Activated CD4-positive, alpha-beta T cell treated with anti-CD3 and anti-CD28 coated beads, Interleukin-2, amount 50 U/mL, for 4 hours (primary cell): ENCODE measurements around the gene TTC23.

Source experiments
- DNase-seq, 2 experiments: peaks; one replicate each; pipeline ENCODE4 v3.0.0-alpha.2; 2020

Gene TTC23

DNA sequence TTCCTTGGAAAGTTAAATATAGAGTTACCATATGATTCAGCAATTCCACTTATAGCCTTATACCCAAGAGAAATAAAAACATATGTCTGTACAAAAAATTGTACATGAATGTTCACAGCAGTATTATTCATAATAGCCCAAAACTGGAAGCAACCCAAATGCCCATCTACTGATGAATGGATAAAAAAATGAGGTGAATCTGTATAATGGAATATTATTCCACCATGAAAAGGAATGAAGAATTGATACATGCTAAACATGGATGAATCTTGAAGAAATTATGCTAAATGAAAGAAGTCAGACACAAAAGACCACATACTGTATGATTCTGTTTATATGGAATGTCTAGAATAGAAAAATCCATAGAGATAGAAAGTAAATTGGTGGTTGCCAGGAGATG, 61.4 kb downstream of the TTC23 start:
- no peak for DNase-seq

DNA sequence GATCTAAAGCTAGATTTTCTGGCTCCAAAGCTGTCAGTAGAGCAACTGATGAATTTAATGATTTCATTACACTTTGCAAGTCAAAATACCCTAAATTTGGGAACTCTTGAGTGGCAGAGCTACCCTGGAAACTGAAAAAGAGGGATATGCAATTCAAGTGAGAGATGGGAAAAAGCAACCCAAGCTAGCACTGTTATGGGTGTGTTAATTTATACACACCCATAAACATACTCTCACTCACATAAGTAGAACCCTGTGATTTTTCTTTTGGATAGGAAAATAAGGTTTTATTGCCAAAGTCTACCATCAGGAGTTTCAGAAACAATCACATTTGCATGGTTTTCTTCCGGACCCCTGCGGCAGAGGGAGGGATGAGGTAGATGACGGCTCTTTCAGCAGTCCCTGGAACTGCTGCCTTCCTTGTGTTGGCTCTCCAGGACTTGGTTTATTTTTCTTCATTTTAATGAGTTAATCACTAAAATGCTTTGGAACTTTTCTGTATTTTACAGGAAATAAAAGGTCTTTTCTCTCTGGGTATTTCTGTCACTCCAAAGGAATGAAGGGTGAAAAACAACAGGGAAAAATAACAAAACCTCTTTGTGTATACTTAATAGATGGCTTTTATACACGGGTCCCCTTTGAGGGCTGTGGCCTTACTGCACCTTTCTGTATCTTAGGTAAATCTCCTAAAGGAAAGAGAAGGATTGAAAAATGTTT, 63.8 kb downstream of the TTC23 start:
- no peak for DNase-seq

DNA sequence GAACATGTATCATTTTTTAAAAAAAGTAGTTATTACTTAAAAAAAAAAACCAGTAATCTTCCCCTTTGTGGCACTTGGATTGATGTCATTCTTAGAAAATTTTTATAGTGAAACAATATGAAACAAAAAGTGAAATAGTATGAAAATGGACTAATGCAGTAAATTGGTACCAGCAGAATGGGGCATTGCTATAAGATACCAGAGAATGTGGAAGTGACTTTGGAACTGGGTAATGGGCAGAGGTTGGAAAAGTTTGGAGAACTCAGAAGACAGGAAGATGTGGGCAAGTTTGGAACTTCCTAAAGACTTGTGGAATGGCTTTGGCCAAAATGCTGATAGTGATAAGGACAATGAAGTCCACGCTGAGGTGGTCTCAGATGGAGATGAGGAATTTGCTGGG, 66.6 kb downstream of the TTC23 start:
- DNase-seq, result no peak

DNA sequence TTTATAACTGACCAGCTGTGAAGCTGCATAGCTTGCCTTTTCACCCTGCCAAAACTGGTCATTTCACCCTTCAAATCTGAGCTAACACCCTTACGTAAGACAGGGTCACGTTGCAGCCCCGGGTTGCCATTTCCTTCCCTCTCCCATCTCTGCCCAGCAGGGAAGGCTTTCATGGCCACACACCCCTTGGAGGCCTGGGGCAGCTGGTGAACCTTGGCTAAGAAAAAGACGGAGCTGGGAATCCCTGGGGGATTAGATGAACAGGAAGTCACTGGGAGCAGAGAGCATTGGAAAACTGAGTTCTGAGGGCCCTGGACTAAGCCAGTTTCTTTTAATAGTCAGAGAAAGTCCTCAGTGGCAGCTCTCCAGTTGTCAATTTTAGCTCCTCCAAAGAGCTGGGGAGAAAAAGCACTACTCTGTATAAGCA, 67.8 kb downstream of the TTC23 start:
- DNase-seq, result no peak

DNA sequence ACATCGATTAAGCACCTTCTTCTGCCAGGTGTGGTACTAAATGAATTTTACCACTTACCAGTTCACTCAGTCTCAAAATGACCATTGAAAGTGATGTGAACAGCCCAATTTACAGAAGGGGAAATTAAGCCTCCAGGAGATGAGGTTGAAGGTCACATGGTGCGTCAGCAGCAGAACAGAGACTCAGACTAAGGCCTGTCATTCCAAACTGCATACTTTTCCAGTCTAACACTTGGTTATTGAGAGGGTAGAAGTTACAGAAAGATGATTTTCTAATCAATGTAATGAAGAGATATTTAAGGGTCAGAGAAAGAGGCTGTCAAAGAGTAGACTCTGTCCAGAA, 68.4 kb downstream of the TTC23 start:
- DNase-seq, result no peak

DNA sequence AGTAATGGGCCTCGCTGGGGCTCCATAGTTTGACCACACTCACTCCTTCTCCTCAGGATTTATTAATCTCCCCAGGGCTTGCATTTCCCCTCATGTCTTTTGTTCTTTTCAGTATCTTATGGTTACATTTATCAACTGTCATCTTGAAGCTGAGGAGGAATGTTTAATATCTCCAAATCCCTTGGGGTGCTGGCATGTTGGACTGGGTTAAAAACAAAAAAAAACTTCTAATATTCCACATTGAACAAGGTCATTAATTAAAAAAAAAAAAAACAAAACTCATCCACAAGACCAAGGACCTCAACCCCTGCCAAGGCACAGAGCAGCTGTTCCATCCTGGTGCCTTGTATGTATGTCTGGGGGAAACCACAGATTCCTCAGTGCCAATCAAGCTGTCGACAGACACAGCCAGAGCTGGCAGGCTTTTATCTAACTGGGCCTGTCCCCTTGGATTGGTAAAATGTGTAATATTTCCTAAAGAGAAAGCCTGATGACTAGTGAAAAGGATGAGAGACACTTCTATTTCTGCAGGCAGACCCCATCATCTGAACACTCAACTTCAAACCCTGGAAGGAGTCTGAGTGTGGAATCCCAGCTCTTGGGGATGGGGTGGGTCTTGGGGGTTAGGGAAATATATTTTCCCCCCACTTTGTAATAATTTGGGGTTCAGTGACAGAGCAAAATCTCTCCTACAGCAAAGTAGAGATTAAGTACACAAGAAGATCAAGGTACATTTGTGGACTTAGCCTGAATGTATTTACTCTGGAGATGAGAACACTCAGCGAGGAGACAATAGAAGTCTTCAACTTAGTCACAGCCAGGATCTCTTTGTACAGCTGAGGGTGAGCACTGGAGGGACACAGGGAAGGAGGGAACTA, 69.1 kb downstream of the TTC23 start:
- no peak for DNase-seq

DNA sequence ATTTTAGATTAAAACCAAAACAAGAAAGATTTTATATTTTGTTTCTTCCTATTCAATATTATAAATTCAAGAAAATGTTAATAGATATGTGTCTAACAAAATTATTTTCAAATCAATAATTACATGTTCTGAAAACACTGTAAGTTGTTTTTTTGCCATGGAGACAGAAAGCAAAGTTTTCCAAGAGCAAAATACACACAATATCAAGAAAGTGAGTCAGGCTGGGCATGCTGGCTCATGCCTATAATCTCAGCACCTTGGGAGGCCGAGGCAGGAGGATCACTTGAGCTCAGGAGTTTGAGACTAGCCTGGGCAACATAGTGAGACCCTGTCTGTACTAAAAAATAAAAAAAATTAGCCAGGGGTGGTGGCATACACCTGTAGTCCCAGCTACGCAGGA, 71.7 kb downstream of the TTC23 start:
- DNase-seq, result no peak

DNA sequence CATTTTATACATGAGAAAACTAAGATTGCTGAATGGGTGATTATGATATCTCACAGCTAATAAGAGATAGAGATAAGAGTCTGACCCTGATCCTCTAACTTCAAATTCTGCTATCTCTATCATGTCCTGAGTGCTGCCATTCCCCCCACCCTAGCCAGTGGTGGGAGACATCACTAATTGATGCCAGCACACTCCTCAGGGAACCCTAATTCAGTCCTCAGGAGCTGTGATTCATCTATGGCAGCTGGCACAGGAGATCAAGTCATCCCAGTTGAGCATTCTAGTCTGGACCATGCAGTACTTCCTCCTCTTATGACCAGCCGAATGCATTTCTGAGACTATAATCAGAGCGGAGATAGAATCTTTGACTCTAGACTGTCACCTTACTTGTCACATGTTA, 72.6 kb downstream of the TTC23 start:
- no peak for DNase-seq

DNA sequence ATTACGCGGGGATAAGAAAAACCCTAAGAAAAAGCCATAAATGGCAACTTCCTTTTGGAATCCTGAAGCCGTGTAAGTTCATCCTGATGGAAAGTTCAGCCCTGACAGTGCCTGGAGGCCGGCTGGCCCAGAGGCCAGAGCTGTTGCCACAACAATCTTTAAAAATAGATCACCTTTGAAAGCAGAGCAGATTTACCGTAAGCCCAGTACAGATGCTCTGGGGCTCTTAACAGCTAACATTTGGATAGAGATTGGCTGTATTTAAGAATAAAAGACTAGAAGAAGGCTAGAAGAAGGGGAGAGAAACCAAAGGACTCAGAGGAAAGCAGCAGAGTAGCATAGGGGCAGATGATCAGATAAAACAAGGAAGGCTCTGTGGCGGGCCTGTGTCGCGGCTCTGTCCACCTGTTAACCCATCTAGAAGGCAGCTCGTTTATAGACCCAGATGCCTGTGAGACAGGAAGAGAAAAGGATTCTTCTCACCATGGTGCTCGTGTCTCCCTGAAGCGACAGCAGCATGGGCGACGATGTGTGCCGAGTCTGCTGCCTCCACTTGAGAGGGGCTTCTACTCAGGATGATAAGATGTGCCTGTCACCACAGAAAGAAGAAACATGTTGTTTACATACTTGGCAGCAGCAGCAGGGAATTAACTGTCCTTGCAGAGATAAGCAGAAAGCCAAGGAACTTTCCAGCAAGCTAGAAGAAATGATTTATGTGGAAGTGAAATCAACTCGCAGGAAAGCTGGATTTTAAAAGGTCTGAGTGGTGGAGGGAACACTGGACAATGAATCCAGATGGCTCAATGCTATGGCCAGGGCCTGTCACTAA, 74.6 kb downstream of the TTC23 start:
- DNase-seq, result no peak

DNA sequence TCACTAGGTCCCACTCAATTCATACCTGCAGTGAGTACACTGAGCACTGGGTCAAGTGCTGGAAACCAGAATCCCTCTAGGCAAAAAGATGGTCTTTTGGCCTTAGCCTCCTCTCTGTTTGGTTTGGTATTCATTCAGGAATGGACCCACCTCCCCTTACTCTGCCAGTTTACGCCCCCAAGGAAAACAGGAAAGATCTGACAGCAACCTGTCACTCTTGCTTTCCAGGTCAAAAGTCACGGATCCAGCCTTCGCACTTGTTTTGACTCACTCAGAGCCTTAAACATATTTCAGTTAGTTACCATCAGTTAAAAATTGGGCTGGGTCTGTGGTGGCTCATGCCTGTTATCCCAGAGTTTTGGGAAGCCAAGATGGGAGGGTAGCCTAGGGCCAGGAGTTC, 76.4 kb downstream of the TTC23 start:
- DNase-seq, result no peak

DNA sequence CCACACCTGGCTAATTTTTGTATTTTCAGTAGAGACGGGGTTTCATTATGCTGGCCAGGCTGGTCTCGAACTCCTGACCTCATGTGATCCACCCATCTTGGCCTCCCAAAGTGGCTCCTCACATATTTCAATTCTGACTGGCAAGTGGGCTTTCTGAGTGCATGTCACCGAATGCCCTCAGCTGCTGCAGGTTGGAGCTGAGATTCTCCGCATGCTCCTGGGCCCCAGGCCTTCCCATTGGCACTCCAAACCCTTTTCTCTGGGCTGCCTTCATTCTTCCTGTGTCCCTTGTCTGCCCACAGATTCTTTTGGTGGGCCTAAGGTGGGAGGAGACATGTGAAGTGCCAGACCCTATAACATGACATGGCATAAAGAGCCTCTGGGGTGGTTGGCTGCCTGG, 77.2 kb downstream of the TTC23 start:
- no peak for DNase-seq

DNA sequence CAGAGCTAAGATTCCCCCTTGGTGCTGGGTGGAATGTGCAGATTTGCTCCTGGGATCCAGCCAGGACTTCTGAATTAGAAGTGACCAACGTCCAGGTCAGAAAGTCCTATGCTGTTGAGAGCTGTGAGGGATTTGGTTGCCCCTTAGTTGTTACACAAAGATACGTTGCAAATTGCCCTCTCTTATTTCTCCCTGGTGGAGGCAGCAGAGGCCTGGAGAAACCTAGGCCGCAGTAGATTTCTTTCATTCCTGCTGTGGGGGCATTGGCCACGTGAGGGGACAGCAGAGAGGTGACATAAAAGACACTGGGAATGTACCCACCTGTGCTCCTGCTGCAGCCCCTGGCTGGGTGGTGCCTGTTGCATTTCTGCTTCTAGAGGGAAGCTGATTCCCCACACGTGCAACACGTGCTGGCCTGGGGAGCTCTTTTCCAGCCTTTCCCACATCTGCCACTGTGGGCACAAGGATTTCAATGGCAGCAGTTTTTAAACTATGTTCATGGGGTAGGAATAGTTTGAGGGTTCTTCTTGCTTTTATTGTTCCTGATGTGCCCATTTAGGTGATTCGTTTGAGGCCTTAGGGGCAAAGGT, 78.8 kb downstream of the TTC23 start:
- DNase-seq, result no peak

DNA sequence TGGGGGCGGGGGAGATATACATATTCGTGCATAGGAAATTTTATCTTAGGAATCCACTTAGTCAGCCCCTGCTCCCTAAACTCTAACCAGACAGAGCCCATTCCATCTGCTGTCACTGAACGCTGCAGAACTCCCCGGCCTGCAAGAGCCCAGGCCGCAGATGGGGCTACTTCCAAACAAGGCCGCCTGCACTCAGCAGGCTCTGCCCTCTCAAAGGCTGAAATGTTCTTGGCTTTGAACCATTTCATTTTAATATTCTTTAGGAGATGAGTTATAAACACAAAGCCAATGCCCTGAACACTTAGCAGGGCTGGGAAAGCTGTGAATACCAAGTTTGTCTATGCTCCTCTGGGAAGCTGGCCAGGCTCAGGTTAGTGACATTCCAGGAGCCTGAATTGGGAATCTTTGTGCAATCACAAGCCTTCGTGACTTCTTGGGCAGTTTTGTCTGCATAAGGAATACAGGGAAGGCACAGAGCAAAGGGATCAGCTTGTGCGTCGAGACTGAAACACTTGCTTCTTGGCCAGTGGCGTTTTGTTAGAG, 79.5 kb downstream of the TTC23 start:
- DNase-seq, result no peak

DNA sequence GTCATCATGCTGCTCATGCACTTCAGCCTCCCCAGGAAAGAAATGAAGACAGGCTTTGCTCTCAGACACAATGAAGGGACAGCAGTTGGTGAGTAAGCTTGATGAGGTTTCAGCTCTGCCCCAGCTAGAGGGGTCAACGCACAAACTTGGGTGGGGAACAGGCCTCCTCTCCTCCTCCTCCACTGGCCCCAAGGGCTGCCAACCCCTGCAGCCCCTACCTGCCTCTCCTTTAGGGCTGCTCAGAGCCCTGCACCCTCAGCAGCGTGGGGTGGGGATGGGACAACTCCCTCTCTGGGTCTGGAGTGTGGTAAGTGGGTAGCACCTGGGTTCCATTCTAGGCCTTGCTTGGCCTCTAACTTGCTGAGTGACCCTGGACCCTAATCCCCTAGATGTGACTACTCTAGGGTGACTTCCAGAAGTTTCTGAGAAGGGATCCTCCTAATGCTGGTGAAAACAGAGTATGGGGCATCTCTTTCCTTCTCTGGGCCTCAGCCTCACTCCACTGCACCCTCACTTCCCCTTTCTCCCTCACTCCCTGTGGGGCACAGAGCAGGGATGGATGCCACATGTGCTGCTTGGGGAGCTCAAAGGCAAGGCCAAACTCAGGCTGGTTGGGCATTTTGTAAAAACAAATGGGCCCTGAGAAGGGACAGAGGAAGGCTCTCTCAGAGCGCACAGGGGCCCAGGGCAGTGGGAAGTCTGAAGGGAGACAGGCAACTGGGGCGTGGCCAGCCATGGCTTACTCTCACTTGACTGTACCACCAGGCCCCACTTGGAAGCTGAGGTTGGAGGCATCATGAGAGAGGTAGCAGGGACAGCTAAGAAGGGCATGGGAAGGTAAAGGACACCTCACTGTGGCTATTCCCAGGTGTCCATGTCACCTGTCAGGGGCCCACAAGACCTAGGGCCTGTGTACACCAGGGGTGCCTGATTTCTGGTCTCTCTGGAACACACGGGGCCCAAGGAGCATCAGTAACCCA, 80.5 kb downstream of the TTC23 start:
- no peak for DNase-seq

DNA sequence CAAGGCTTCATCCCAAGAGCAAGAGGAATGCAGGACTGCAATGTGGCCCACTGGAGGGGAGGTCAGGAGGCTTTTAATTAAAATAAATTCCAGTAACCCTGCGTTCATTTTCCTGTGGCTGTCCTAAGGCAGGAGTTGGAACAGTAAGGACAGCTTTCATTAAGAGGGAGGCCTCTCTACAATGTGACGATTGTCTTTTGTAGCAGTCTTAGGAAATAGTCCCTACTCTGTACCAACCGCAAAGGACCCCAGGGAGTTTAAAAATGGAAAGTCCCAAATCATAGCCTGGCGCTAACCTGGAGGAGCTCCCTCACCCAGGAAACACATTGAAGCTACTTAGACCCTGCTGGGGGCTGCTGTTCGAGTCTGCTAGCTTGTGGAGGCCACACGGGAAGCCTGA, 81.7 kb downstream of the TTC23 start:
- DNase-seq, result no peak

DNA sequence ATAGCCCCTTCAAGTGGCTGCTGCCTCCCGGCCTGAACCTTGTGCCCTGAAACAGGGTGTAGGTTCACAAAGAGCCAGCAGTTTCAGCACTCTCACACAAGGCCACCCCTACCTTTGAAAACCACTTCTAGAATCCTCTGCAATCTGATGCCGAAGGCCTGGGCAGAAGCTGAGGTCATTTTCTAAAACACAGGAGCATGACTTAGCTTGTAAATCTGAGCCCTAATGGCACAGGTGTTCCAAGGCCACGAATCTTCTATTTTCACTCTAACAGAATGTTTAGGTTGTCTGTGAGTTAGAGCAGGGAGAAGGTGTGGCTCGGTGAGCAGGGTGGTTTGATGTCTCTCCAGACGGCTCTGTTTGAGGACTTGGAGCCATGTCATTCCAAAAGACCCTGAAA, 82.2 kb downstream of the TTC23 start:
- DNase-seq, result no peak

DNA sequence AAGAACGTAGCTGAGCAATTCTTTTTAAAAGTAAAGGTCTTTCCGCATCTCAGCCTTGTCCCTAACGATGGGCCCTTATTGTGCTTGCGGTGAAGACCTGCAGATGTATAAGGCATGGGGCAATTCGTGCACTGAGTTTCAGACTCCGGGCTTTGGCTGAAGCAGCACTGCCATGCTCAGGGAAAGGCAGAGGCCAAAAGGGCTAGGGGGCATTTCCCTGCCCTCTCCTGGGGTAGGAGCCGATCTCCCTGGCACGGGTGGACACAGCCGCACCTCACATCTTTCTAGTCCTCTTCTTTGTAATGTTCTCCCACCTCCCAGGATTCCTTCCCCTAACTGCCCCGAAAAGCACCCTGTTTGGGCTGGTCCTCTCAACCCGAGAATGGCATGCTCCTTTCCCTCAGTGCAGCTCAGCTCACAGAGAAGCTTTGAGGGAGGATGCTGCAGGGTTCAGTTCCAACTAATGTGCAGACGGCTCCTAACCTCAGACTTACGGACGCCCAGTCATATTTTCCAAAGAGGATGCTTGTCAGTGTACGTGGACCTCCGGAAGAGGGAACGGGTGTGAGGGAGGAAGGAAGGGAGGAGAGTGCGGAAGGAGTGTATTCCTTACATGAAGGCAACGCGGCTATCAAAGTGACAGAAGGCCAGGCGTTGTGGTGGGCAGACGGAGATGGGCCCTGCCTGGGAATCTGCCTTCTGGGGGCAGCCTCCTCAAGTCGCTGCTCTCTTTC, 83.3 kb downstream of the TTC23 start:
- DNase-seq, result no peak

DNA sequence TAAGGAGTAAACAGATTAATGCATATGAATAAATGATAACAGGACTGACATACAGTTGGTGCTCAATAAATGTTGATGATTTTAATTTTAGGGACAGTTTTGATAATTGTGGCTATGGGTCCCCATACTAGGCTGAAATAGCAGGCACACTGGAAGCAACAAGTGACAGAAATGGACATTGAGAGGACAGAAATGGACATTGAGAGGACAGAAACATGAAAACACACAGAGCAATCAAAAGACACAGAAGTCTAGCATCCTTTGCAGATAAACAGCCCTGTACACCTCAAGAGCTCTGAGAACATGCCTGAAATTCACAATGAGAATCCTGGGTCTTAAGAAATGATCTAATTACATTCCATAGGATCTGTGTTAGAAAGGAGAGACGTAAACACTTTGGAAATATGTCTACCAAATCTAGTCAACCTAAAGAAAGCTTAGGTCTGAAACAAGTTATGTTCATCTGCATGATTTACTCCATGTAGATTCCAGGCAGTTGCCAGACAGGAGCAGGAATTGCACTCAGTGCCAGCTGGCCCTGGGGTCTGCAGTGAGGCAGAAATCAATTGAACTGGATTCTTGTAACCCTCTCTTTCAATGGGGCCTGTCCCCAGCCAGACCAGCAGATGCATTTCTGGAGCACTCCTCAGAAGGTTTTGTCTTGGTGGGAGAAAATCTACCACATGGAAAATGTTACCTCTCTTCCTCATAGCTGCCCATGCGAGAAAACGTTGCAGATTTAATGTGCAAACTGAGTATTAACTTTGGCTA, 84.2 kb downstream of the TTC23 start:
- no peak for DNase-seq

DNA sequence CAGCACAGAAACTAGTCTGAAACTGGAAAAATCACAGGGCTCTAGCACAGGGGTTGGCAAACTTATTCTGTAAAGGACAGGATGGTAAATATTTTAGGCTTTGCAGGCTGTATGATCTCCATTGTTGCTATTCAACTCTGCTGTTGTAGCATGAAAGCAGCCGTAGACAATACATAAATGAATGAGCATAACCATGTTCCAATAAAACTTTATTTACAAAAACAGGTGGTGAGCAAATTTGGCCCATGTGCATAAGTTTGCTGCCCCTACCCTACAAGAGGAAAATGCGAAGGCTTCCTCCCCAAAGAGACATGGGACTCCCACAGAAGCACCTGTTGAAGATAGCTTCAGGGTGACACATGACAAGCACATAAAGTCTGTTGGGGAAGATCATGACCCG, 85.3 kb downstream of the TTC23 start:
- no peak for DNase-seq
